ENCODE results near the gene FLT3LG.

- TF ChIP-seq EZH2 (IDR thresholded peaks at IDR 0.05; ENCODE audit: low read length, unreplicated experiment) (no peak), CTCF (conservative IDR thresholded peaks at IDR 0.05; ENCODE audit: low read depth, low read length) (no peak), EZH2phosphoT487 (IDR thresholded peaks at IDR 0.05; ENCODE audit: borderline replicate concordance, low read length) (no peak)
These were observed 37.5 kb upstream of the FLT3LG start for GRCh38 chr19:49436381-49437017.
